AG08395 (cell line): ENCODE measurements around the gene OR51B2.

ENCODE experiments used
- DNase-seq: peaks from one replicate; pipeline ENCODE4 v3.0.0; 2012; ENCODE audit warnings: mixed read lengths, low spot score

Gene OR51B2

GRCh38 chr11:5283882-5284281 lies 40.2 kb downstream of the OR51B2 start:
- DNase-seq, result no peak

GRCh38 chr11:5283086-5283485 lies 41.0 kb downstream of the OR51B2 start:
- no peak for DNase-seq

GRCh38 chr11:5282628-5283027 lies 41.5 kb downstream of the OR51B2 start:
- DNase-seq, result no peak

DNA sequence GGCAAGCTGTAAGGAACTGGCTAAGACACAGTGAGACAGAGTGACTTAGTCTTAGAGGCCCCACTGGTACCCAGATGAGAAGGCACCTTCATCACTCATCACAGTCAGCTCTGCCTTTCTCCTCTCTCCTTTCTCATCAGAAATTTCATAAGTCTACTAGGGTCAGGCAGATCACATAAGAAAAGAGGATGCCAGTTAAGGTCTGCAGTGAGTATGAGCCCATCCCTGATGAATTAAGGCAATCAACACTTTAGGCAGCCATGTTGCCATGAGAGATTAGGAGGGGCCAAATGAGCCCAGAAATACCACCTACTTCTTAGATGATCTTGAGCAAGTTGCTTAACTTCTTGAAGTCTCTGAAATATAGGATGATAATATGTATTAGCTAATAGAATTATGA lies 42.5 kb downstream of the OR51B2 start:
- no peak for DNase-seq

GRCh38 chr11:5280582-5281102 lies 43.5 kb downstream of the OR51B2 start:
- peak; percentile 98 for DNase-seq

- no peak for DNase-seq
Measured at GRCh38 chr11:5279471-5280090, 44.5 kb downstream of the OR51B2 start.

DNA sequence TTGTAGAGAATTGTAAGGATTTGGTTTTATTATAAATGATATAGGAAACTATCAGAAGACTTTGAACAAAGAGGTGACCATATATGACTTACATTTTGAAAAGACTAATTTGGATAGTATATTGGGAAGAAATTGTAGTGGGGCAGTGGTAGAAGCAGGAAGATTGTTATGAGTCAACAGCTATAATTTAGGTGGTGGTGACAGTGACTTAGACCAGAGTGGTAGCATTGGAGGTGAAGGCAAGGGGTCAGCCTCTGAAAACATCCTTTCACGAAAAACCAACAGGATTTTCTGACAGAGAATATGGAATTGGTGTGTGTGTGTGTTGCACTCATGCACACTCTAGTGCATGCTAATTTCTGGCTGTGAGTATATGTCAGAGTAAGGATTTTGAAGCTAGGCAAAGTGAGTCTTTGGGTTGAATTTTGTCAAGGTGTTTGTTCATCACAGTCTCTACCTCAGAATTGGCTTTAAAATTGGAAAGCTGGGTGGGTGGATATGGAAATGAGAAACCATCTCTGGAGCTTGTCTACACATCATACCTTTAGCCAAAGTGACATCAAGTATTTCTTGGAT lies 46.2 kb downstream of the OR51B2 start:
- no peak for DNase-seq

DNA sequence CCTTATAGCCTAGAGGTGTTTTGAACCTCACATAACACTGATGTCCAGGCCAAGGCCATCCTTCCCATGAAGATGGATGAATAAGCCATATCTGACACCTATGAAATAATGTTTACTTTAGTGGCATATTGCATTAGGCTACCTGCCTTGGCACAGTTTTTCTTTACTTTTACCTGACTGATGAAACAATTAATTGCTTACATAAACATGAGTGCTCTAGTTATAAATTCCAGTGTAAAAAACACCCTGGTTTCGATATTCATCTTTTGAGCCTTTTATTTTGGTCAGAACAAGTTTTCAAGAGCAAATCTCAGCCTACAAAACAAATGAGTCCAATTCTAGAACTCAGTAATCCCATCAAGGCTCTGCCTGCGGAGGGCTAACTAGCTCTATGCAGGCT lies 47.4 kb downstream of the OR51B2 start:
- no peak for DNase-seq

GRCh38 chr11:5275369-5276110 lies 48.6 kb downstream of the OR51B2 start:
- no peak for DNase-seq

GRCh38 chr11:5274395-5274794 lies 49.7 kb downstream of the OR51B2 start:
- no peak for DNase-seq
